Kidney (tissue), 14 donors: ENCODE data around the gene PARD6G. TPM values are rescaled to one million over a fixed set of nuclear protein-coding genes. Genes with fewer than 3 reads are reported as not detected.

Experiments
- DNase-seq, 5 donors: peaks; one replicate each; pipeline ENCODE4 v3.0.0-alpha.2; 2013 to 2020
- FAIRE-seq: peaks from 2 replicates; lab custom pipeline; 2012; peaks lifted over from hg19 to GRCh38; lab: Jason Lieb, UNC
- H3K27ac ChIP-seq, 2 donors: one replicate each; pipeline ENCODE4 v1.7.0; 2013; ENCODE audit warnings: low read depth in 2 of 2, low read length in 2 of 2, inconsistent platforms in 1 of 2
- H3K27me3 ChIP-seq: one replicate; pipeline ENCODE4 v1.7.1; 2013; ENCODE audit warnings: low read length, inconsistent platforms; ENCODE audit not compliant: control insufficient read depth, insufficient read depth
- H3K36me3 ChIP-seq, 3 donors: one replicate each; pipeline versions ENCODE4 v1.7.0 to v1.7.1; 2013; ENCODE audit warnings: low read length in 3 of 3, control low read depth in 1 of 3, inconsistent platforms in 1 of 3; ENCODE audit not compliant: insufficient read depth in 3 of 3, control insufficient read depth in 2 of 3
- H3K4me1 ChIP-seq, 3 donors: one replicate each; pipeline versions ENCODE4 v1.7.0 to v1.7.1; 2013; ENCODE audit warnings: low read length in 3 of 3, inconsistent platforms in 1 of 3, low read depth in 1 of 3; ENCODE audit not compliant: control insufficient read depth in 2 of 3, insufficient read depth in 2 of 3
- H3K4me3 ChIP-seq, 3 donors: one replicate each; pipeline versions ENCODE4 v1.7.0 to v1.8.1; 2013; ENCODE audit warnings: low read length in 3 of 3, control low read depth in 1 of 3, inconsistent platforms in 1 of 3
- H3K9ac ChIP-seq, 3 donors: one replicate each; pipeline versions ENCODE4 v1.7.0 to v1.7.1; 2013; ENCODE audit warnings: low read length in 3 of 3, control low read depth in 1 of 3, inconsistent platforms in 1 of 3
- H3K9me3 ChIP-seq, 3 donors: one replicate each; pipeline versions ENCODE4 v1.7.0 to v1.7.1; 2013; ENCODE audit warnings: low read length in 3 of 3, control low read depth in 1 of 3, inconsistent platforms in 1 of 3; ENCODE audit not compliant: control insufficient read depth in 2 of 3, insufficient read depth in 1 of 3
- CTCF ChIP-seq: IDR thresholded peaks from 3 replicates; pipeline ENCODE4 v1.5.1; 2012; ENCODE audit warnings: mild to moderate bottlenecking, moderate library complexity, borderline replicate concordance; ENCODE audit not compliant: insufficient read depth; ENCODE audit errors: extremely low read depth
- intact Hi-C: fragments of 100-400 bp; cut with DNase I; formaldehyde crosslinking; loops from one replicate; pipeline ENCODE4 v1.11.1; 2022
- polyA plus RNA-seq: library from polyadenylated mRNA; stranded (reverse); fragments of 350-450 nt; fragmentation: Illumina TruSeq; extraction: RNeasy Lipid Tissue Mini Kit (QIAGEN cat#74804); gene quantifications from one replicate; pipeline ENCODE4 v1.2.3, GENCODE V29; 2014; ENCODE audit warnings: low read depth, low replicate concordance; ENCODE audit not compliant: insufficient read depth
- total RNA-seq: library from RNA; stranded (reverse); fragmentation: NEBNext Ultra II Directional; extraction: Animal tissue kit (Norgen Biotek cat#: 25700); gene quantifications from one replicate; pipeline ENCODE4 v1.2.1, GENCODE V29; 2021
- donor health status: control.
- donor health status: control.
- donor health status: control.
- donor health status: control.
- donor health status: control.
- donor health status: DM: yes; HTN: yes; CAD: no.
- donor health status: Normal renal cell carcinoma (clear cell type).

The PARD6G gene
- total and polyA plus RNA-seq, 2 donors from 2014 or later = 1.9 to 10.7 TPM

- Histone ChIP-seq H3K4me3 (no peak overlapping the region), H3K9ac (no peak overlapping the region), H3K27ac (no peak overlapping the region), H3K9me3 (no peaks in the 10 kb centered on the region), H3K27me3 (no peaks in the 10 kb centered on the region), H3K36me3 (peaks cover 0 to 2% (median 0%) of the 10 kb centered on the region in 3 donors), H3K4me1 (no peaks in the 10 kb centered on the region)
- intact Hi-C loops = no loop called here
- peak; percentile 19 for TF ChIP-seq CTCF
- FAIRE-seq (no peak), DNase-seq (no peak)
These were observed 93.0 kb downstream of the PARD6G start for GRCh38 chr18:80154293-80154692.

- no peak overlapping the region for H3K4me3 ChIP-seq
- intact Hi-C loops = no loop called here
- H3K27me3 ChIP-seq = no peaks in the 10 kb centered on the region
- FAIRE-seq (no peak), DNase-seq (no peak)
- no peak overlapping the region for H3K9ac ChIP-seq
- no peak for TF ChIP-seq CTCF
- no peak overlapping the region for H3K27ac ChIP-seq
- H3K9me3 ChIP-seq = no peaks in the 10 kb centered on the region
- H3K4me1 ChIP-seq = no peaks in the 10 kb centered on the region
- H3K36me3 ChIP-seq = peaks cover 0 to 2% (median 0%) of the 10 kb centered on the region in 3 donors
These were observed 97.6 kb downstream of the PARD6G start for GRCh38 chr18:80149667-80150066.

GRCh38 chr18:80148326-80149199 lies 98.8 kb downstream of the PARD6G start:
- Histone ChIP-seq H3K4me3 (peak overlapping the region; percentile 81 to 90 (median 88)), H3K27me3 (no peaks in the 10 kb centered on the region), H3K4me1 (no peaks in the 10 kb centered on the region), H3K36me3 (peaks cover 0 to 2% (median 0%) of the 10 kb centered on the region in 3 donors), H3K9ac (peak overlapping the region; percentile 66 to 81 (median 76)), H3K27ac (peak overlapping the region; percentile 51 to 61), H3K9me3 (no peaks in the 10 kb centered on the region)
- DNase-seq (peak in 2 of 5 donors; percentile 19 to 24), FAIRE-seq (no peak)
- intact Hi-C loops = no loop called here
- no peak for TF ChIP-seq CTCF
